HS-27A (cell line): ENCODE data around the gene MFGE8.

Experiments
- DNase-seq: peaks from one replicate; pipeline ENCODE4 v3.0.0-alpha.2; 2012; ENCODE audit warnings: low read depth, missing footprints

MFGE8 gene

GRCh38 chr15:88898736-88899135 lies 14.4 kb downstream of the MFGE8 start:
- no peak for DNase-seq

GRCh38 chr15:88897456-88898194 lies 15.6 kb downstream of the MFGE8 start:
- no peak for DNase-seq

- no peak for DNase-seq
Measured at GRCh38 chr15:88897142-88897455, 16.1 kb downstream of the MFGE8 start.

GRCh38 chr15:88896333-88897033 lies 16.7 kb downstream of the MFGE8 start:
- no peak for DNase-seq

GRCh38 chr15:88894819-88895767 lies 18.1 kb downstream of the MFGE8 start, which contains the start of gene HAPLN3:
Gene HAPLN3, minus strand, starts transcription at chr15:88895544. Its CDS starts 8,246 bp downstream, at chr15:88887298.
- no peak for DNase-seq

- DNase-seq = no peak
Measured at GRCh38 chr15:88894348-88894818, 18.8 kb downstream of the MFGE8 start.

GRCh38 chr15:88891540-88892254 lies 21.5 kb downstream of the MFGE8 start:
- no peak for DNase-seq

GRCh38 chr15:88890495-88890894 lies 22.7 kb downstream of the MFGE8 start:
- DNase-seq = no peak

GRCh38 chr15:88888719-88889118 lies 24.5 kb downstream of the MFGE8 start:
- no peak for DNase-seq

- no peak for DNase-seq
Measured at GRCh38 chr15:88887068-88887580, 26.1 kb downstream of the MFGE8 start.

- DNase-seq = no peak
Measured at GRCh38 chr15:88882785-88883184, 30.4 kb downstream of the MFGE8 start.

GRCh38 chr15:88881775-88882174 lies 31.4 kb downstream of the MFGE8 start:
- no peak for DNase-seq

GRCh38 chr15:88880944-88881740 lies 32.0 kb downstream of the MFGE8 start:
- DNase-seq = no peak

- DNase-seq = no peak
Measured at GRCh38 chr15:88878720-88879184, 34.4 kb downstream of the MFGE8 start.

GRCh38 chr15:88877906-88878305 lies 35.3 kb downstream of the MFGE8 start:
- no peak for DNase-seq

- no peak for DNase-seq
Measured at GRCh38 chr15:88877415-88877814, 35.8 kb downstream of the MFGE8 start.

GRCh38 chr15:88876573-88876972 lies 36.6 kb downstream of the MFGE8 start:
- DNase-seq = no peak

GRCh38 chr15:88874684-88875083 lies 38.5 kb downstream of the MFGE8 start:
- DNase-seq = no peak

- no peak for DNase-seq
Measured at GRCh38 chr15:88874275-88874674, 38.9 kb downstream of the MFGE8 start.

GRCh38 chr15:88873786-88874185 lies 39.4 kb downstream of the MFGE8 start:
- DNase-seq = no peak

- no peak for DNase-seq
Measured at GRCh38 chr15:88872706-88873105, 40.5 kb downstream of the MFGE8 start.
